COLO668 (cell line): ENCODE data around the gene NEGR1.

Experiments
- DNase-seq: peaks from one replicate; lab custom pipeline; 2025; ENCODE audit not compliant: unreplicated experiment; lab: John Stamatoyannopoulos, UW

Gene NEGR1

GRCh38 chr1:72050551-72050950 lies 231.8 kb downstream of the NEGR1 start:
- no peak for DNase-seq

GRCh38 chr1:72037745-72038343 lies 244.5 kb downstream of the NEGR1 start:
- peak; percentile 27 for DNase-seq

DNA sequence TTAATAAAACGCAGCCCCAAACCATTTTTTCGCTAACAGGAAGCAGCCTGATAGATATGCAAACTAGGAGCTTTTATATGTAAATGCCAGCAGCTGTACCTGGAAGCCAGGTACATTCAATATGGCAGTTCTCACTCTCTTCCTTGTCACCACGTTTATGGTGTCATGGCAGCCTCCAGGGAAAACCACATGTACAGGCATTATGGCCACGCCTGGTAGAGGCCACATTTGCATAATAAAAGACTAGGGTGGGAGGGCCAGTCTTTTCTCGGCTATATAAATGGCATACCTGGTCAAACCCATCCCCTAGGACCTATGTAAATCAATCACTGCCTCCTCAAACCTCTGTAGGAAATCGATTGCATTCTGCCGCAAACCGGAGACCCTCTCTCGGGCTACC lies 247.5 kb downstream of the NEGR1 start:
- DNase-seq = no peak

DNA sequence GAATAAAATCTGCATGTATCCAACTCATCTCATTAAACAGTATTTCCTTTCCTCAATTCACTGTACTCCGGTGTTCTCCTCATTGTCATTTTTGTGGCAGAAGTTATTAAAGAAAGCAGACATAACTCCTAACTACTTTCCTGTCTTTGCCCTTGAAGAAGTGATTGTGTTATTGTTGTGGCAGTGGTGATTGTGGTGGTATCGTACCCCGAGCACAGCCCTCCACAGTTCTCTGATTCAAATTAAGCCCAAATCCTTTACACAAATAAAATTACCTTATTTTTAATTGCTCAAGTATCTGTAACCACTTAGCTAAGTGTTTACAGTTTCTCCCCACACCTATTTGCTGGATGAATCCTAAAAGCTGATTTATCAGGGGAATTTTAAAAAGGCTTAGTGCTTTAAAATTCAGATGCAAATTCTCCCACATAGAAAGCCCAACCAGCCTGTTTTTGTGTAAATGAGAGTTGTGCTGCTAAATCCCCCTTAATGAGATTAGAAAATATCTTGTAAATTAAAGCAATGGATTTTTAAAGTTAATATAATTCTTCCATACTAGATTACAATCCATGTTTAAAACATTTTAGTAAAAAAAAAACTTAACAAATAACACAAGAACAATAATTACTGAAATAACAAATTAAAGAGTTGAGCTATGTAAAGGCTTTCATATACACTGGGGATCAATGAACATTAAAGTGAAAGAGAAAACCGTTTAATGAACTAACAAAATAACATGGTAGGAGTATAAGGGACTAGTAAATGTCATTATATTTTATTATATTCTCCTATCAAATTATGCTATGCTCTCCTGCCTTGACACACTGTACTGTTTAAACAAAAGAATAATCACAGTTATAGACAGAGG lies 259.0 kb downstream of the NEGR1 start:
- DNase-seq = no peak

DNA sequence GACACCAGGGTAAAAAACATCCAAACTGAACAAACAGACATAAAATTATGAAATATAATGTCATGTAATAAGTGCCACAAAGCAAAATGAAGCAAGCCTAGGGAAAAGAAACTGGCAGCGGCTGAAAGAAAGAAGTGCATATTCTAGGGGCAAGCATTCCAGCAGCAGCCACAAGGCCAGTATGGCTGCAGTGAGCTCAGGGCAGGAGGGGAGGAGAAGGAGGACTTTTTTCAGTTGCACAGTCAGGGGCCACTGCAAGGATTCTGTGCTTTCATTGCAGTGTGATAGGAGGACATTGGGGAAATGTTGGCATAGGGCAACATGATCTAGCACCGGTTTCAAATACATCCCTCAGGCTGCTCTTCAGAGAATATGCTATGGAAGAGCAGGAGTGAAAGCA lies 263.8 kb downstream of the NEGR1 start:
- no peak for DNase-seq

GRCh38 chr1:72015006-72015405 lies 267.3 kb downstream of the NEGR1 start:
- no peak for DNase-seq

GRCh38 chr1:72013161-72013560 lies 269.2 kb downstream of the NEGR1 start:
- DNase-seq = no peak

- DNase-seq = no peak
Observed at GRCh38 chr1:72011721-72012120, 270.6 kb downstream of the NEGR1 start.

DNA sequence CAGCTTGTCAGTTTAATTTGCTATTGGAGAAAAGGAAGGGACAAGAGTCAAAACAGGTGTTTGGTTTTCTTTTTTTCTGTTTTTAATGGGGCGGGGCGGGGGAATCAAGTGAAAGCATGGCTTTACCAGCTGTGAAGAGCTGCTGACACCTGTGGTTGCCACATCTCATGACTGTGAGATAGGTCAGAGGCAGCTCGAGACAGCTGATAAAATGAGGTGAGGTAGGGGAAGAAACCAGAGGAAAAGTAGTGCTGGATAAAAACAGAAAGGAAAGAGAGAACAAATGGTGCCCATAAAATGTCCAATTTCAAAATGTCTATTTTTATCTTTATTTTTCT lies 272.3 kb downstream of the NEGR1 start:
- no peak for DNase-seq

- no peak for DNase-seq
Observed at GRCh38 chr1:72009173-72010093, 272.9 kb downstream of the NEGR1 start.

GRCh38 chr1:72007312-72007711 lies 275.0 kb downstream of the NEGR1 start:
- no peak for DNase-seq

- DNase-seq = no peak
Observed at GRCh38 chr1:72006092-72006491, 276.2 kb downstream of the NEGR1 start.

GRCh38 chr1:72003092-72003491 lies 279.2 kb downstream of the NEGR1 start:
- no peak for DNase-seq

DNA sequence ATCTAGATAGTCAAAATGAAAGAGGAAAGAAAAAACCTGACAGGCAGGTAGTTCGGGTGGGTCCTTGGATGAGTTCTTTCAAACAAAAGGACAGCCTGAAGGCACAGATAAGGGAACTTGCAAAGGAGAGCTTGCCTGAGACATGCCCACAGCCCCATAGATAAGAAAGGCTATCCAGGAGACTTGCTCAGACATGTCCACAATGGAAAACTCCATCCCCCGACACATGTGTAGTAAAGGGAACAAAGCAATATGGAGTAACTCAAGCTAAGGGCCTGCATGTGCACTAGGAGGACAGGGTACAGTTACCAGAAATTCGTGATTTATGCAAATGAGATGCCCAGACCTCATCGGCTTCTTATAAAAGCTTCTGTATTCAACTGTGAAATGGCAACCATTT lies 281.5 kb downstream of the NEGR1 start:
- DNase-seq = no peak

DNA sequence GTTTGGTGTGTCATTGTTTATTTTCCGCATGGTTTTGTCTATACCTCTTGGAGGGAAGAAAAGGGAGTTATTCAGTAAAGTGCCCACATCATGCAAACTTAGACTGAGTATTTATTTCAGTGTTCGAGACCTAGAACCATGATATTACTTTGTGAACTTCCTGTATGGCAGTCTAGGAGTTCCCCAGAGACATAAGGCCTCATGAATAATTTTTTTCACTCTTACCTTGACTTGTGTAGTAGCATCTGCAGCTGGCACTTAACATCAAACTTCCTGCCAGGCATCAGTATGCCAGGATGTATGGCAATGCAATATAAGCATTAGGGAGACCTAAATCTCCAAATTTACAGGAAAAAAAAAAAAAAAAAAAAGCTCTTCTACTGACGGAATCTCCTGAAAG lies 287.7 kb downstream of the NEGR1 start:
- no peak for DNase-seq

- no peak for DNase-seq
Observed at GRCh38 chr1:71987181-71987580, 295.2 kb downstream of the NEGR1 start.

DNA sequence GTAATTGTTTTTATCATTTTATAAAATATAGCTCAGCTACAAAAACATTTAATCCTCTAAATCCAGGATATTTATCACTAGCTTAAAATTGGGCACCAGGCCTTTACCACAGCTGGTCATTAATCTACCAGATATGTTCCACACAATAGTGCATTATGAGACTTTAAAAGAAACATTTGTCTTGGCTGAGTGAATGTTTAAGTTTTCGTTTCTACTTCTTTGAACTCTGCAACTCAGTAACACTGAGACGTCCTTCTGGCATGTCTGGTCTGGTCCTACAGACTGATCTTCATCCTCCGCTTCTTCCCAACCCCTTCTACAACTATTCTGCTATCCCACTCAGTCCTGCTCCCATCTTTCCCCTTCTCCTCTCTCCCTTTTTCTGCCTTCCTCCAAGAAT lies 296.2 kb downstream of the NEGR1 start:
- DNase-seq = no peak

DNA sequence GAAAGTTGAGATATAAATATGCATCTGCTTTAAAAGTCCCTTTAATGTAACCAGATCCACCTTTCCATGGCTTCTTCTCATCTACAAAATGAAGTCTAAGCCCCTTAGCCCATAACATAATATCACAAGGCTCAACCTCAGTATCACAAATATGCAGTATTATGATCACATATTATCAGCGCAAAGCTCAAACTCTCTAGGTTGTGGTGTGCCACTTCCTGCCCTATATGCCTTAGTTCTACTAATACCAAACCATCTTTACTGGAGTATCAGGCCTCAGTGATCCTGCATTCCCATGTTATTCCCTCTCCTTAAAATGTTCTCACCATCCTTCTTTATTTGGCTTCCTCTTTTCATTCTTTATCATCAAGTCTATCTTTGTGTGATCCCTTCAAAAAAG lies 301.8 kb downstream of the NEGR1 start:
- no peak for DNase-seq

GRCh38 chr1:71979882-71980281 lies 302.5 kb downstream of the NEGR1 start:
- DNase-seq = no peak

DNA sequence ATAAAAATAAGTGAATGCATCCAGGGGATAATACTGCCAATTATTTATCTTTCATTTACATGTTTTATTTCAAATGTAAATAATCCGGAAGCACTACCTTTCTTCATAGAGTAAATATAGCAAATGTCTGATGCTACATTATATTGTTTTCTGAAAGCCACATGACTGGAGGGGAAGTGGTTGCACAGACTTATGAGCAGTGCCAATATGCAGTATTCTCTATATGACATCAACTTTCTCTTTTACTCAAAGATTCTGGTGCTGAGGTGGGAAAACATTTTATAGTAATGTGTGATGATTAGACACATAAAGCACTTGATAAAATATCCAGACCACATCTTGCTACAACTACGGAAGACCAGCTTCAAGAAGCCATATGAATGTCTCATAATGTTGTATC lies 314.7 kb downstream of the NEGR1 start:
- no peak for DNase-seq

DNA sequence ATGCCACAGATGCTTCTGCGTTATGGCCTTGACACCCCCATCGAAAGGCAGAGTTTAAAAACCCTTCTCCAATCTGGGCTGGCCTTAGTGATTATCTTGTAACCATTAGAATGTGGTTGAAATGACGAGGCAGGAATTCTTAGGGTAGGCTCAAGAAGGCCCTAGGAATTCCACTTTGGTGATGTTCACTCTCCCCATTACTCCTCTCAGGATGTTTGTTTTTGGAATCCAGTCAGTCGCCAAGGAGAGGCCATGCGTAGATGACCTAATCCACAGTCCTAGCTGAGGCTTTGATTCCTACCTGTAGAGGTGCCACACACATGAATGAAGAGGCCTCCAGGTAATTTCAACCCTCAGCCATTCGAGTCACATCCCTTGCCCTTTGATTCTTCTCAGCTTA lies 318.2 kb downstream of the NEGR1 start:
- no peak for DNase-seq
